ENCODE data around the gene ANKS6. TPM values are rescaled to one million over a fixed set of nuclear protein-coding genes. Genes with fewer than 3 reads are reported as not detected.

Gene ANKS6
- total and polyA plus RNA-seq, 8 donors = 10.7 to 75.0 (median 19.5) TPM

GRCh38 chr9:98771209-98771874, 25.0 kb downstream of the ANKS6 start:
- intact Hi-C loops (cut with DNase I; ENCODE audit: low total_unique reads) = loop anchor here (10.0 kb wide), 1 partner anchor 457 kb away; no protein-coding TSS in a partner anchor
- TF ChIP-seq CTCF (IDR thresholded peaks at IDR 0.05) (no peak), EP300 (IDR thresholded peaks at IDR 0.05) (no peak), POLR2AphosphoS5 (IDR thresholded peaks at IDR 0.05) (no peak), POLR2A (IDR thresholded peaks at IDR 0.05) (no peak)
- Histone ChIP-seq H3K27ac (no peak overlapping the region), H3K4me3 (no peak overlapping the region), H3K27me3 (no peaks in the 10 kb centered on the region), H3K36me3 (peaks cover 57 to 82% (median 81%) of the 10 kb centered on the region in 4 donors), H3K4me1 (no peaks in the 10 kb centered on the region), H3K9me3 (no peaks in the 10 kb centered on the region)
- no peak for DNase-seq
- WGBS, 5 donors = 89 to 98% (median 96%) methylated on average over 14 to 15 of the region's 15 CpGs

DNA sequence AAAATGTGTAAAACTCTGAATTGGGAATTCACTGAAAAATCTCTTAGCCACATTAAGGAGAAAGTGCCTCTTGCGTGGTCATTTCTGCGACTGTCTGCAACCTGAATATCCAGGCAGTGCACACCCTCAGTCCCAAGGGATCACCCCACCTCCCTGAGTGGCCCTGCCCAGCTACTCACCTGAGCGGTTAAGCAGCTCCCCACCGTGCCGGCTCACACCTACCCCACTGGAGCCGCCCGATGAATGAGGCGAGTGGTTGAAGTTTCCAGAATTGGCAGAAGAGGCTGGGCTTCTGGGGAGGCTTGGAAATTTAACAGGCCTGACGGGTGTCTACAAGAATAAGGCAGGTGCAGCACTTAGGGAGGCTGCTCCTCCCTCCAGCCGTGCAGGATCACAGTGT, 25.6 kb downstream of the ANKS6 start:
- intact Hi-C loops (cut with DNase I; ENCODE audit: low total_unique reads) = loop anchor here (10.0 kb wide), 1 partner anchor 456 kb away; no protein-coding TSS in a partner anchor
- no peaks in the 10 kb centered on the region for H3K9me3 ChIP-seq
- no peak for TF ChIP-seq CTCF (IDR thresholded peaks at IDR 0.05)
- TF ChIP-seq EP300 (IDR thresholded peaks at IDR 0.05) = no peak
- TF ChIP-seq POLR2A (IDR thresholded peaks at IDR 0.05) = no peak
- TF ChIP-seq POLR2AphosphoS5 (IDR thresholded peaks at IDR 0.05) = no peak
- H3K27me3 ChIP-seq = no peaks in the 10 kb centered on the region
- no peak overlapping the region for H3K4me3 ChIP-seq
- H3K36me3 ChIP-seq = peaks cover 57 to 88% (median 84%) of the 10 kb centered on the region in 4 donors
- H3K27ac ChIP-seq = no peak overlapping the region
- WGBS, 5 donors = 88 to 98% (median 95%) methylated on average over 7 to 10 of the region's 10 CpGs
- no peak for DNase-seq
- H3K4me1 ChIP-seq = no peaks in the 10 kb centered on the region

DNA sequence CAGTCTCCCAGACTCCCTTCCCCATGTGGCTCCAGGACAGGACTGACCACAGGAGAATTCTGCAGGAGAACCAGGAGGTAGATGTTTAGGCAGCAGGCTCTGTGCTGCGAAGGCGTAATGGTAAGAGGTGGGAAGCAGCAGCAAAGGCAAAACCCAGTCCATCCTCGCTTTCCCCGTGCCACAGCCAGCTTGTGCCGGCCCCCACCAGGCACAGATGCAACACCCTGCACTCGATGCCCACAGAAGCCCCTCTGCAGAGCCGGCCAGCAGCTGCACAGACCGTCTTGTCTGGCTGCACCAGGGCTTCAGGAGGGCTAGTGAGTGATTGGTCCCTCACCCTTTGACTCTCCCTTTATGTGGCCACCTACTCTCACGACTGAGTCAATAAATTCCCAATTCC, 28.0 kb downstream of the ANKS6 start:
- 90 to 97% (median 95%) methylated on average over 9 of the region's 9 CpGs for WGBS, 5 donors
- H3K27ac ChIP-seq = no peak overlapping the region
- no peaks in the 10 kb centered on the region for H3K27me3 ChIP-seq
- H3K9me3 ChIP-seq = peaks cover 0 to 9% (median 2%) of the 10 kb centered on the region in 4 donors
- H3K36me3 ChIP-seq = peaks cover 47 to 99% (median 87%) of the 10 kb centered on the region in 4 donors
- no peak overlapping the region for H3K4me3 ChIP-seq
- TF ChIP-seq POLR2A (IDR thresholded peaks at IDR 0.05) (no peak), EP300 (IDR thresholded peaks at IDR 0.05) (no peak), CTCF (IDR thresholded peaks at IDR 0.05) (no peak), POLR2AphosphoS5 (IDR thresholded peaks at IDR 0.05) (no peak)
- DNase-seq = no peak
- no peaks in the 10 kb centered on the region for H3K4me1 ChIP-seq
- intact Hi-C loops (cut with DNase I; ENCODE audit: low total_unique reads) = no loop called here

GRCh38 chr9:98767915-98768314, 28.4 kb downstream of the ANKS6 start:
- DNase-seq = no peak
- TF ChIP-seq EP300 (IDR thresholded peaks at IDR 0.05) = no peak
- TF ChIP-seq CTCF (IDR thresholded peaks at IDR 0.05) = no peak
- TF ChIP-seq POLR2AphosphoS5 (IDR thresholded peaks at IDR 0.05) = no peak
- TF ChIP-seq POLR2A (IDR thresholded peaks at IDR 0.05) = no peak
- Histone ChIP-seq H3K27ac (no peak overlapping the region), H3K27me3 (no peaks in the 10 kb centered on the region), H3K4me3 (no peak overlapping the region), H3K9me3 (peaks cover 0 to 9% (median 2%) of the 10 kb centered on the region in 4 donors), H3K4me1 (no peaks in the 10 kb centered on the region), H3K36me3 (peaks cover 43 to 95% (median 83%) of the 10 kb centered on the region in 4 donors)
- WGBS, 5 donors = 88 to 97% (median 96%) methylated on average over 7 of the region's 7 CpGs
- intact Hi-C loops (cut with DNase I; ENCODE audit: low total_unique reads) = no loop called here

Data from stomach (tissue), 9 donors.